Activated CD8-positive, alpha-beta memory T cell treated with anti-CD3 and anti-CD28 coated beads, Interleukin-2, amount 50 U/mL, for 4 hours (primary cell): ENCODE measurements around the gene CDC42BPA.
"Not testable (repeated sequence)": the region's sequence is repeated elsewhere in the genome, so short reads cannot be mapped to it uniquely, and the experiment has no call there.

ENCODE experiments used
- DNase-seq: peaks from one replicate; pipeline ENCODE4 v3.0.0-alpha.2; 2020

The CDC42BPA gene

DNA sequence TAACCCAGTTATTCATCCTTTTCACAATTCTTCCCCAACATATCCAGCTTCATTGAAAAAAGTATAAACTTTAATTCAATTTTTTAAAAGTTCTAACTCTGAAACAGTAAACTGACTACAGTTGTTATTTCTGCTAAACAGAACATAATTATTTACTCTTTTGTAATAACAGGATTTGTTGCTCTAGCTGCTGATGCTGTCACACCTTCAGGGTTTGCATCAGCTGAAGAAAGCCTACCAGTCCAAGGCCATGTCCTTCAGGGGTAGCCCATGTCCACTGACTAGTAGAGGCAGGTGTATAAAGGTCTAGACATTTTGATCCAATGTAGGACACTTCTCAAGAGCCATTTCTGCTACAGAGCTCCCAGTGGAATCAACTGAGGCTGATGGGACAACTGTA, 107.7 kb downstream of the CDC42BPA start:
- no peak for DNase-seq

DNA sequence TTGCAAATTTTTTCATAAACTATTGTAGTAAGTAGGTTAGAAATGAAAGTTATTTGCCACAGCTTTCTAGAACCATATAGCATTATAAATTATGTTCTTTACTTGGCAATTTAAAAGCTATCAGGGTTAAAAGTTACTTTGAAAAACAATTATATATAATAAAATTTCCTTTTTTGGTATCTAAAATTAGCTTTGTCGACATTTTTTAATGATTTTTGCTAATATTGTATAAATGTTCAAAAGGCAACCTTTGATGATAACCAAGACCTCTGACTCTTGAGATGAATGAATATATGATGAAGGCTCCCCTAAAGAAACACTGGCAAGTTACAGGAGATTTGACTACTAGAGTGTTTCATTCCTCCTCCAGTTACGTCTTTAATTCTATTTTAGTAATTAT, 121.2 kb downstream of the CDC42BPA start:
- DNase-seq = no peak

DNA sequence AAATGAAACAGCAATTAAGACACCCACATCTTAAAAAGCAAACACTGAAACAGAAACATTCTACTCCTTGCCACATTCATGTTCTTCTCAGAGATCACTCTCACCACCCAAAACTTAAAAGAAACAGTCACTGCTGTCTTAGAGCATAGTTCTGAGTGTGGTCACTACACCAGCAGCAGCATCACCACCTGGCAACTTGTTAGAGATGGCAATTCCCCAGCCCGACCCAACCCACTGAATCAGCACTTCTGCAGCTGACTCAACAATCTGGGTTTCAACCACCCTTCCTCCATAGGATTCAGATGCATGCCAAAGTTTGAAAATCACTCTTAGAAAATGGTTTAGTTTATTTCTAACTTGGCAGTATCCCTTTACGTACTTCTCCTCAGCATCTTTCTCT, 126.1 kb downstream of the CDC42BPA start:
- DNase-seq = no peak

DNA sequence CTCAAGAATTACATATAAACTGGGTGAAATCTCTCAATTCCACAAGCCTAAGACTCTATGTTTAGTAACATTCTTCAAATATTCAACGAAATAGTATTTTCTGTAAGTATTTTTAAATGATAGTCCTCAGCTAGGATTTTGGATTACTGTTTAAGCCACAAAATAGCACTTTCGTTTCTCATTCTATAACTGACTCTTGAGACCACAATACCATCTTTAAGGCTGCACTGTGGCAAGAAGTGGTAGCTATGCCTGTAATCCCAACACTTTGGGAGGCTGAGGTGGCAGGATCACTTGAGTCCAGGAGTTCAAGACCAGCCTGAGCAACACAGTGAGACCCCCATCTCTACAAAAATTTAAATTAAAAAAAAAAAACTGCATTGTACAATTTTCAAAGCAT, 126.7 kb downstream of the CDC42BPA start:
- DNase-seq = no peak

DNA sequence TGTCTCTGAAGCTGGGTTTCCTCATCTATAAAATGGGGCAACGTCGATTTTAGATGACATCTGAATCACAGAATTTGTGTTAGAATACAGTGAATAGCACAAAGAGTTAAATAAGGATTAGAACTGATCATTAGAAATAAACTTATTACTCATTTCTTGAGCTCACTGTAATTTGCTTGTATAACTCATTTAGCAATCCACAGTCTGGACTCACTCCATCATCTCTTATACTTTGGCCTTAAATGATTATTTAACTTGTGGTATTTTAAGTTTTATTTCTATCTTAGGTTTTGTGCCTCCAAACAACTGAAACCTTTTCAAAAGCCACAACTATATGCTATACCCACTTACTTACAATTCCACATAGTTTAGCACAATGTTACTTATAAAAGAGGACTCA, 128.0 kb downstream of the CDC42BPA start:
- DNase-seq = no peak

DNA sequence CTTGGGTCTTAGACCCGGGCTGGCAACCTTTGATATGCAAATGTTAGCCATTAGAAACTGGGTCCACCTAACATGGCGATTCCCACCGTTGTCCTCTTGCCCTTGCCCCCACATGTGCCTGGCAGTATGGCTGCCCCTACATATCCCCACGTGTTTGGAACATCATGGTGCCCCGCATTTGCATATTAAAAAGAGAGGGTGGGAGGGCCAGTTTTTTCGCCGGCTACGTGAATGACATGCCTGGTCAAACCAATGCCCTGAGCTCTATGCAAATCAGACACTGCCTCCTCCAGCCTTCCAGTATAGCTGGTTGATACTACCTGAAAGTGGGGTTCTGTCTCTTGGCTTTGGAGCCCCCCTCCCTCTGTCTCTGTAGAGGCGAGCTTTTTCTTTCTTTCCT, 133.0 kb downstream of the CDC42BPA start:
- no peak for DNase-seq

DNA sequence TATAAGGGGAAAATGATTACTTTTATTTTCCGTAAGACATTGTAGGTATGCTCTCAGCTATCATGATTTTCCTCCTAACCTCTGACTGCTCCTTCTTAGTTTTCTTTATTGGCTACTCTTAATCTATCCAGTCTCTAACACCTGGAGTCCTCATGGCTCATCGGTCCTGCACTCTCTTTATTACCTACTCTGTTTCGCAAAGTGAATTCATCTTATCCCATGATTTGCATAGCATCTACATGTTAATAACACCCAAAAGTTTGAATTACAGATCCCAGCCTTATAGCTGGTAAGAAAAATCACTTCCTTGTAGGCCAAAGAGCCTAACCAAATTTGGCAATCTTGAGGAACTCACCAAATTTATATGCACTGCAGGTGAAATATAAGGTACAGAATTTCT, 136.3 kb downstream of the CDC42BPA start:
- no peak for DNase-seq

DNA sequence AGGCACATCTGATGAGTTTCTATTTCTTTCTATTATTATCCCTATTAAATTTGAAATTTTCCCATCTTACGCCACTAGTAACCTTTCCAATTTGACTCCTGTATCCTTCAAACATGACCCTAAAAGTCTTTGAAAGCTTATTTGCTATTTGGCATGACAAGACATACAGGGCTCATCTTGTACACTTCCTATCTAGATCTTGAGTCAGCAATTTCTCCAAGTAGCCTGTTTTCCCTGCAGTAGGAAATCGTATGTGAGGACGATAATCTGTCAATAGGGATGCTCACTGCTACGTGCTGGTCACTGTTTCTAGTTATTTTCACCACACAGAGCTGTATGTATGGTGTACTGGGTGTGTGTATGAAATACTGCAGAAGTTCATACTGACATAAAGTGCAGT, 142.7 kb downstream of the CDC42BPA start:
- no peak for DNase-seq

DNA sequence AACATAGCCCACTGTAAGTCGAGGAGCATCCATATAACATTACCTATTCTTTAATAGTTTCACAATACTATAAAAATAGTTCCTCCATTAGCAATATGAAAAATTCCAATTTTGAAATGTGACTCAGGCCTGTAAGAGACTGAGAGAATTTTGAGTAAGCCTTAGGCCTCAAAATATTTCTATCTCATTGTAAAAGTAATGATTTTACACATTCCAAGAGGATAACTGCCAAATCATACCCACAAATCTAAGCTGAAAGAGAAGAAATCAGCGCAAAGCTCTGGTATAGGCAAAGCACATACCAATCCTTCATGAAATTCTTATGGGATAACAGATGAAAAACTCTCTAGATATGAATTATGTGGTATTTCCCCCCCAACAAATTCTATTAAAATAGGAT, 144.1 kb downstream of the CDC42BPA start:
- DNase-seq = no peak

DNA sequence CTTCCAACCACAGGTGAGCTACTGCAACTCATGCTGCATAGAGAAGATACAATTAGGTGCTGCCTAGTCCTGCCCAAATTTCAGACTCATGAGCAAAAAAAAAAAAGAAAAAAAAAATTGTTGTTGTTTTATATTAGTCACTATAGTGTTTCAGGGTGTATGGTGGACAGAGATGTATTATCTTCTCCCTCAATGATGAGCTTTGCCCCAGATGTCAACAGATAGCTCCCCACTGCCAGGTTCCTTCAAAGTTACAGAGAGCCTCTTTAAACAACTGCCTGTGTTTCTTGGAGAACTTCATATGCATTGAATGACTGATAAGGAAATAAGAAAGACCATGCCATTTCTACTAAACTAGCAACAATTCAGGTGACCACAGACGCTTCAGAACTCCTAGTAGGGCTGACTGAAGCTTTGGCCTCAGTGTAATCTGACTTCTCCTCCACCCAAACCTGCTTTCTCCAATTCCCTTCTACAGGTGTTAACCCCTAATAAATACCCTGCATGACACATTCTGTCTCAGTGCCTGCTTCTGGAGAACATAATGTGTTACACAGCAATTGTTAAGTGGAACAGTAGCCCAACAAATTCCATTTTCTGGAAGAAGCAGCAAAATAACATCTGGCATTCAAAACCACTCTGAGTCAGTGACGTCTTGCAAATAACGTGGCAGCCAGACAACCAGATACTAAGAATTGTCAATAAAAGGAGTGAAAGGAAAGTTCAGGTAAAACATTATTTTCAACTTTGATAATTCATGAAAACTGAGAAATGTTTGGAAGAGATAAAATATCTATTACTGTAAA, 147.7 kb downstream of the CDC42BPA start:
- DNase-seq = no peak

DNA sequence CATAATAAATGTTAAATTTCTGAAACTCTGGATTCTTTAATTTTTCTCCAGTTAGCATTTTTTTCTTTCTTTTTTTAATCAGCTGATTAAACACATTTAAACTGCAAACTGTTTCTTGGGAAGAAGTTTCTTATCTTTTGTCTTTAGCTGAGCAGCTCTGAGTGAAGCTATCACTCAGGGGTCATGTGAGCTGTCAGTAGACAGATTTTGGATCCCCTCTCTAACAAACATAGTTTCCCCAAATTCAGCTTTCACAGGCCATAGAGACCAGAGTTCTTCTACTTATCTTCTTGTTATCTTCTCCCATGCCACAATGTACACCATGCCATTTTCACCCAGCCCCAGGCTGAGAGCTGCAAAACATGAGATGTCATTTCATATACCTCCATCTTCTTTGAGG, 148.9 kb downstream of the CDC42BPA start:
- no peak for DNase-seq

DNA sequence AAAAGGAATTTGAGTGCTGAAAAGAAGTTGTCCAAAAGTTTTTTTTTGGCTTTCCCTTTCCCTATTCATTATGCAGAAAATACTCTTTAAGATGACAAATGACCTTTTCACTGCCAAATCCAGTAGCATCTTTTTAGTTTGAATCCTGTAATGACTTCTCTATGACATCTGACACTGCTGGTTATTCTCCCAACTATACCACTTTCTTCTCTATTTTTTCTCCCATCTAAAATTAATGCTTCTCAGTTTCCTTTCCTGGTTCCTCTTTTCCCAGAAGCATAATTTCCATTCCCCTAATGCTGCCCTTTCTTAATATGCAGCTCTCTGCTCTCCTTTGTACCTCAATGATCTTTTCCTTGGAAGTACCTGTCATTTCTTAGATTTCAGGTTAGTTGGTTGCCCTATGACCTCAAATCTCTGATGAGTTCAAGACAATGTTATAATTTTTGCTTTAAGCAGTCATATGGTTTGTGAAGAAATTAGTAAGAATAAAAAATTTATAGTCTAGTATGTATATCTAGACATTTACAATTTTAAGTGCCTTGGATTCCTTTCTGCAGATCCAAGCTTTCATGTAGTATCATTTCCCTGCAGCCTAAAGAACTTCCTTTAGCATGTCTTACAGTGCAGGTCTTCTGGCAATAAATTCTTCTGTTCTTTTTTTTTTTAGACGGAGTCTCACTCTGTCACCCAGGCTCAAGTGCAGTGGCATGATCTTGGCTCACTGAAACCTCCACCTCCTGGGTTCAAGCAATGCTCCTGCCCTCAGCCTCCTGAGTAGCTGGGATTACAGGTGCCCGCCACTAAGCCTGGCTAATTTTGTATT, 150.8 kb downstream of the CDC42BPA start:
- DNase-seq = no peak

DNA sequence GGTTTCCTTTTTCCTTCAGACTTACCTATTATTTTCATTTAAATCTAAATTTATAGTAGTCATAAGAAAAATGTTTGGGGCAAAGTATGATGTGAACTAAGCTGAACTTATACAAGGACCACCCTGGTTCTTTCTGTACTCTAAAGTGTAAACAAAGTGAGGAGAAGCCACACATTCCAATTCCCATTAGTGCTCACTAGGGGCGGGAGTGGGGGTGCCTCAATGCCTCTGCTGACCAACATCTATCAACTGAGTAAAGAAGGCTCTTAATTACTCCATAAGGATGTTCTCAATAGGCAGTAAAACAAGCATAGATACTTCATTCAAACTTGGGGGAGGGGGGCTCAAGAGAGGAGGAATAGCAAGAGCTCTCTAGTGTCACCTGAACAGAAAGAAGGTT, 151.7 kb downstream of the CDC42BPA start:
- no peak for DNase-seq

DNA sequence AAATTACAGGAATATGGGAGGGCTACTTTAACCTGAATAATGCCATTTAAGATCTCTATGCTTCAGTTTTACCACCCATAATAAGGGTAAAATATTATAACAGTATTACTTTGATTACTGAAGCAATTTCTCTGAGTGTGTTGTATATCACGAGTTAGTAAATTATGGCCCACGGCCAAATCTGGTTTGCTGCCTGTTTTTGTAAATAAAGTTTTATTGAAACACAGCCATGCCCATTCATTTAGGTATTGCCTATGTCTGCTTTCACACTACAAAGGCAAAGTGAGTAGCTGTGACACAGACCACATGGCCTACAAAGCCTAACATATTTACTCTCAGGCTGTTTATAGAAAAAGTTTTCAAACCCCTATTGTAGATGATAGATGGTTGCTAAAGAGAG, 156.8 kb downstream of the CDC42BPA start:
- DNase-seq = no peak

DNA sequence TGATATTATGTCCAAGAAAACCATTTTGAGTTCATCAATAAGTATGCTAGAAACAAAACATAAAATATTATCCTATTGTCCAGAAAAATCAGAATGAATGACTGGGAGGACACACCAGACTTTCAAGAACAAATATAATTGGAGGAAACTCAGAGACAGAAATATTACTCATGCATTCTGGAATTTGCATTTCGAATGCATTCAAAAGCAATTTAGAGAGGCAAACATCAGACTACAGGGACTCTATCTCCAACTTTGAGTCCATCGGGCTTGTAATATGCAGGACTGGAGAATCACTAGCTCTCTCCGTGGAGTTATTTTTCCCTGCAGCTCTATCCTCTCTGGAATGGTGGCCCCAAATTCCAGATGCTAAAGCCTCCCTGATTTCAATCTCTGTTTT, 161.8 kb downstream of the CDC42BPA start:
- DNase-seq = no peak

DNA sequence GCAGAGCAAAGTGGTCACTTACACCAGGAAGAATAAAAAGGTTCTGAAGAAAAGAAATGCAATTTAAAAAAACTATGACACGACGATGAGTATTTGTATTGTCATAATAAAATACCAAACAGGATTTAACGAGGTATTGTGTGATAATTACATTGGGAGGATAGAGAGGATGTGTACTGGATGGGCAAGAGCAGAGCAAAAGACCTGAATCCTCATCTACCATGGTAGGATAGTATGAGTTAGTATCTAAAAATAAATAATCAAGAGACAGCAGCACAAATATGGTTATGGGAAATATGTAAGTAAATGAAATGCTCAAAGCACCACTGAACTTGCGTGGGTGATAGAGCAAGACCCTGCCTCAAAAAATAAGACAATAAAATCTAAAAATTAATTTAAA, 162.6 kb downstream of the CDC42BPA start:
- DNase-seq = no peak

DNA sequence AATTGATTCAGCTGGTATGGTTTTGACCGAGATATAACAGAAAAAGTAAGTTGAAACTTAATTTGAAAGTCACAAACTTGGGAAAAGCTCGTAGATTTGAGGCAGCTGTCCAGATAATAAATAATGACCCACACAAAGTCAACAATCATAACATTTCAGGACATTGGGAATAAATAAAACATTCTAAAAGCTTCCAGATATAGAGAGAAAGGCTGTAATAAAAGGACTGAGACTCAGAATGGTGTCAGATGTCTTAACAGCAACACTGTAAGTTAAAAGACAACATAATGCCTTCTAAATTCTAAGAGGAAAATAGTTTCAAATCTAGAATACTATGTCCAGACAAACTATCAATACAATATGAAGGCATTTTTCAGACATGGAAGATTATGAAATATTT, 163.3 kb downstream of the CDC42BPA start:
- DNase-seq = no peak

DNA sequence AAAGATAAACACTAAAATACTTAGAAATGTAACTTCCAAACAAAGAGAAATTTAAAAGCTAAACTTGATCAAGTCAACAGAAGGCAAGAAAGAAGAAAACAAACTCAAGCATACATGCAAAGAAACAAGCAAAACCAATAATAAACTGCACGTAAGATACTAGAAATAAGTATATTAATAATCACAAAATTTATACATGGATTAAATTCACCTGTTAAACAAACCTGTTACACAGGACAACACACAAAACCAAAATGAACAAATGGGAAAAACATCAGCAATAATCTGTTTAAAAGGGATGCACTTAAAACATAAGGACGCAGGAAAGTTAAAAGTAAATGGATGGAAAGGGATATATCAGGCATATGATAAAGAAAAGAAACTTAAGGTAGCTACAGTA, 165.8 kb downstream of the CDC42BPA start:
- no peak for DNase-seq

DNA sequence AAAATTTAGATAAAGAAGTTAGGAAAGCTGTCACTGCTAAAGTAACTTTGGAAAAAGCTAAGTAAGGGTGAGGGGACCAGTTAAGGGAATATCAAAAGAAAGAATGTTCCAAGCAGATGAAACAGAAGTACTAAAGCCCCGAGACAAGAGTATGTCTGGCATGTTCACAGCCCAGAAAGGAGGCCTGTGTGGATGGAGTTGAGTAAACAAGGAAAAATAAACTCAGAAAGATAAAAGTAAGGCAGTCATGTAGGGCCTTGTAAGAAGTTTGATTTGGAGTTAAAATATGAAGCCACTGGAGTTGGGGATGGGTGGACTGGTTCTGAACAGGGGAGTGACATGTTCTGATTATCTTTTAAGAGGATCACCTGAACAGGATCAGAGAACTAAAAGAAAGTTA, 177.9 kb downstream of the CDC42BPA start:
- DNase-seq = no peak

DNA sequence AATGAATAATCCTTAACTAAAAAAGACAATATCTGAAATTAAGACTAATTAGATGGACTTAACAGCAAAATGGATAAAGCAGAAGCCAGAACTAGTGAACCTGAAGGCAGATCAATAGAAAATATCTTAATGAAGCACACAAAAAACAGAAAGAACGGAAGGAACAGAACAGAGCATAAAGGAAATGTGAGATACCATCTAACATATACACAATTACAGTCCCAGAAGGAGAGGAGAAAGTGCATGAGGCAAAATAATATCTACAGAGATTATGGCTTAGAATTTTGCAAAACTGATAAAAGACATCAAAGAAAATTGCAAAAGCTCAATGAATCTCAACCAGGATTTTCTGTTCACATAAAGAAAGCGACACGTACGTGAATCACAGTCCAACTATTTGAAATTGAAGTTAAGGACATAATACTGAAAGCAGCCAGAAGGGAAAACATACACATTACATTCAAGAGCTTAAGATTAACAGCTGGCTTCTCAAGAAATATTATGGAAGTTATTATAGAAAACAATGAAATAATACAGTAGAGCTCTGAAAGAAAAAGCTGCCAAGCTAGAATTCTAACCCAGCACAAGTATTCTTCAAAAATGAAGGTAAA, 182.0 kb downstream of the CDC42BPA start:
- no peak for DNase-seq

DNA sequence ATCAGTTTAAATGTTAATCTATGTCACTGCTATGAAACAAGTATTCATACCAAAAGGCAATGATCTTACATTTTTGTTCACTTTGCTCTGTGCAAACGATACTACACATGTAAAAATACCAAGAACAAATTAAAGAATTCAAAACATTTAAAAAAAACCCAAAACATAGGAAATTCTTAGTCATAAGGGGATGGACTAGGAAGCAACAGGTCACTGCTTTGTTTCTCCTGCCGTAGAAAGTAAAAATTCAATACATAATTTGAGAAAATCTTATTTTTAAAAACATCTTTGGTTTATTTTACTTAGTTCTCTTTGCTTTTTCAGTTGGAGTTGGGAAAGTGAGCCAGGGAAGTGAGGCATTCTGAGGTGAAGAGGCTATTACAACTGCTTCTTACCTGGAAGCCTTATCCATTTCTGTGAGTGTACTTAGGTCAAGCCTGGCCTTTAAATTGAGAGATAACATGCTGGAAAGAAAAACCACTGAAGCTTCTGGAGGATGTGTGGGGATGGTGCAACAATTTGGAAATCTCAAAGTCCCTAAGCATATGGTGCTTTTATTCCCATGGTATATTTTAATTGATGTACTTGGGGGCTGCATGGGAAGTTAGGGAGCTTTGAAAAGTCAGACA, 183.5 kb downstream of the CDC42BPA start:
- no peak for DNase-seq

DNA sequence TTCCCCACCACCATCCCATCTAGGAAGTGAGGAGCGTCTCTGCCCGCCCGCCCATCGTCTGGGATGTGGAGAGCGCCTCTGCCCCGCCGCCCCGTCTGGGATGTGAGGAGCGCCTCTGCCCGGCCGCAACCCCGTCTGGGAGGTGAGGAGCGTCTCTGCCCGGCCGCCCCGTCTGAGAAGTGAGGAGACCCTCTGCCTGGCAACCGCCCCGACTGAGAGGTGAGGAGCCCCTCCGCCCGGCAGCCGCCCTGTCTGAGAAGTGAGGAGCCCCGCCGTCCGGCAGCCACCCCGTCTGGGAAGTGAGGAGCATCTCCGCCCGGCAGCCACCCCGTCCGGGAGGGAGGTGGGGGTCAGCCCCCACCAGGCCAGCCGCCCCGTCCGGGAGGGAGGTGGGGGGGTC, 185.6 kb downstream of the CDC42BPA start:
- DNase-seq = not testable (repeated sequence)

DNA sequence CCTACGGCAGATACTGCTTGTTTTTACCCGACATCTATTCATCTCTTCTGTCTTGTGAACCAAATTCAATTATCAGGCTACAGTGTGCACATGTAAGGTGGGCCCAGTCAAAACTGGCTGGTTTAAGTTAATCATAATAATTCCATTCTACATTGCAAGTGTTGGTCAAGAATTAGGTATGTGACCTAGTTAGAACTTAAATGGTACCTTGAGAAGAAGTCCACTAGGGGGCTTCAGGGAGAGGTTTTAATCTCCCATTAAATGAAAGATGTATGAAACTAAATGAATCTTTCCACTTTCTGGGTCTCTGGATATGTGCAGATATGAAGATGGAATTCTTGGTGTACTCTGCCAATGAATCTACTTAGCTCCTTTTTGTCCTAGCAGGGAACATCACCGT, 187.1 kb downstream of the CDC42BPA start:
- no peak for DNase-seq

DNA sequence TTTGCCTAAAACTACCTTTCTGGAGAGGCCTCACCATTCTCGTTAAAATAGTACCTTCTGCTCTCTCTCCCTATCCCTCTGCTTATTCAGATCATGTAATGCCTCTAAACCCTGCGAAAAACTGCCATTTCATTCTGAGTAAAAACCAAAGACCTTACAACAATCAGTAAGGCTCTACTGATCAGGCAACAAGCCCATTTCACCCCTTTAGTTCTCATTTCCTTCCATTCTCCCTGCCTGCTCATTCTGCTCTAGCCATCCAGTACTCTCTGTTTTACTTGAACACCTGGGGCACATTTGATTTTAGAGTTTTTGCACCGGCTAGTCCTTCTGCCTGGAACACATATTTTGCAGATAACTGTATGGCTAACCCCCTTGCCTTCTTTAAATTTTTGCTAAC, 190.4 kb downstream of the CDC42BPA start:
- DNase-seq = no peak
